GM19468 (cell line): ENCODE results near the gene TCF19.
"Not testable (repeated sequence)": the region's sequence is repeated elsewhere in the genome, so short reads cannot be mapped to it uniquely, and the experiment has no call there.

Experiments used
- ATAC-seq: cut with Tn5 transposase; IDR thresholded peaks from one replicate; pipeline ENCODE4 v1.9.1; 2021; ENCODE audit warnings: mild to moderate bottlenecking, moderate library complexity, moderate number of reproducible peaks; ENCODE audit not compliant: unreplicated experiment; ENCODE audit errors: extremely low read depth

TCF19 gene

GRCh38 chr6:31175971-31176370, 17.6 kb downstream of the TCF19 start:
- ATAC-seq = no peak

GRCh38 chr6:31178143-31179041, 20.0 kb downstream of the TCF19 start:
- ATAC-seq = no peak

- ATAC-seq = no peak
These were observed 20.6 kb downstream of the TCF19 start for GRCh38 chr6:31179042-31179386.

- no peak for ATAC-seq
These were observed 21.5 kb downstream of the TCF19 start for GRCh38 chr6:31179896-31180295.

GRCh38 chr6:31180500-31180899, 22.1 kb downstream of the TCF19 start:
- ATAC-seq = no peak

GRCh38 chr6:31183287-31183686, 24.9 kb downstream of the TCF19 start:
- ATAC-seq = not testable (repeated sequence)

GRCh38 chr6:31183859-31184258, 25.5 kb downstream of the TCF19 start:
- not testable (repeated sequence) for ATAC-seq

GRCh38 chr6:31185695-31186051, 27.3 kb downstream of the TCF19 start:
- ATAC-seq = not testable (repeated sequence)

GRCh38 chr6:31186052-31186734, 27.8 kb downstream of the TCF19 start:
- no peak for ATAC-seq

- ATAC-seq = no peak
These were observed 29.4 kb downstream of the TCF19 start for GRCh38 chr6:31187780-31188194.

GRCh38 chr6:31189223-31189622, 30.8 kb downstream of the TCF19 start:
- ATAC-seq = not testable (repeated sequence)

GRCh38 chr6:31190488-31190887, 32.1 kb downstream of the TCF19 start:
- ATAC-seq = no peak

- not testable (repeated sequence) for ATAC-seq
These were observed 34.2 kb downstream of the TCF19 start for GRCh38 chr6:31192431-31193105.

- no peak for ATAC-seq
These were observed 34.8 kb downstream of the TCF19 start for GRCh38 chr6:31193206-31193605.

- no peak for ATAC-seq
These were observed 35.9 kb downstream of the TCF19 start for GRCh38 chr6:31194061-31194834.

- not testable (repeated sequence) for ATAC-seq
These were observed 37.1 kb downstream of the TCF19 start for GRCh38 chr6:31195308-31195979.

- not testable (repeated sequence) for ATAC-seq
These were observed 38.0 kb downstream of the TCF19 start for GRCh38 chr6:31196251-31197022.

- ATAC-seq = no peak
These were observed 39.3 kb downstream of the TCF19 start for GRCh38 chr6:31197559-31198305.
